Measurements from ENCODE around the gene PTGFRN.
"Not testable (repeated sequence)": the region's sequence is repeated elsewhere in the genome, so short reads cannot be mapped to it uniquely, and the experiment has no call there.

The PTGFRN gene

DNA sequence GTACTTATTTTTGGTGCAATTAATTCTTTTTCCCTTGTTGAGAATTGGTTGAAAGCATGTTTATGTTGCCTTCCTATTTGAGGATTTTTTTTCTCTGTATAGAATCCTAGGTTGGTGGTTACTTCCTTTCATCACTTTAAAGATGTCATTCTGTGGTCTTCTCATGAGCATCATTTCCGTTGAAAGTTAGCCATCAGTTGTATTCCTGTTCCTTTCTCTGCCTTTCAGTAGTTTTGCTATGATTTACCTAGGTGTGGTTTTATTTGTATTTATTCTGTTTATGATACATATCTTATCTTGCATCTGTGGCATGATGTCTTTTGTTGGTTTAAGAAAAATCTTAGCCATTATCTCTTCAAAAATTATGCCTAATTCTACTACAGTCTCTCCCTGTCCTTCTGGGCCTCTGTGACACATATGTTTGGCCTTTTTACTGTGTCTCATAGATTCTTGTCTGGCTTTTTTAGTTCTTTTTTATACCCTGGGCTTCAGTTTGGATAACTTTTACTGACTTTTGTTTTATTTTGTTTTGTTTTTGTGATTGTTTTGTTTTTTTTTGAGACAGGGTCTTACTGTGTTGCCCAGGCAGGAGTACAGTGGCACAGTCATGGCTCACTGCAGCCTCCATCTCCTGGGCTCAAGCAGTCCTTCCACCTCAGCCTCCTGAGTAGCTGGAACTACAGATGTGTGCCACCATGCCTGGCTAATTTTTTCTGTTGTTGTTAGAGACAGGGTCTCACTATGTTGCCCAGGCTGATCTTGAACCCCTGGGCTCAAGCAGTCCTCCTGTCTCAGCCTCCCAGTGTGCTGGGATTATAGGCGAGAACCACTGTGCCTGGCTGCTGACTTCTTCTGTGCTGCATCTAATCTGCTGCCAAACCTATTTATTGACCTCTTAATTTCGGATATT, 24.1 kb downstream of the PTGFRN start:
- DNase-seq = peak; percentile 4 to 45 (median 28)
- ChIA-PET CTCF (interaction anchor here (1.1 to 2.5 kb wide), 16 partner anchors 9 to 206 kb away, joined by 3 to 10 read pairs (median 3); no protein-coding TSS in a partner anchor), POLR2A (no interaction called here)
- Histone ChIP-seq H3K4me1 (ENCODE audit: control extremely low read depth in 1 of 4, control insufficient read depth in 4 of 4, insufficient read depth in 4 of 4, low read length in 3 of 4) (peaks cover 0 to 1% (median 0%) of the 10 kb centered on the region in 4 experiments), H3K27ac (ENCODE audit: insufficient read depth in 1 of 2, low read depth in 1 of 2, low read length in 2 of 2, poor library complexity in 1 of 2, severe bottlenecking in 2 of 2) (no peak overlapping the region), H3K9me3 (ENCODE audit: control extremely low read depth in 1 of 5, control insufficient read depth in 4 of 5, insufficient read depth in 2 of 5, low read depth in 1 of 5, low read length in 4 of 5) (no peaks in the 10 kb centered on the region), H3K27me3 (replicated peaks in 2 of 5; ENCODE audit: control insufficient read depth in 4 of 5, insufficient read depth in 5 of 5, low read length in 4 of 5) (peaks cover 0 to 7% (median 0%) of the 10 kb centered on the region in 5 experiments), H3K4me3 (ENCODE audit: control insufficient read depth in 1 of 7, extremely low read depth in 1 of 7, insufficient read depth in 4 of 7, low read depth in 2 of 7, low read length in 6 of 7) (no peak overlapping the region), H3K36me3 (ENCODE audit: control insufficient read depth in 4 of 4, insufficient read depth in 4 of 4, low read length in 3 of 4) (no peaks in the 10 kb centered on the region)
- WGBS (ENCODE audit: insufficient coverage) = 92% methylated on average over 1 of the region's 3 CpGs

GRCh38 chr1:116934586-116935207, 25.0 kb downstream of the PTGFRN start:
- Histone ChIP-seq H3K9me3 (ENCODE audit: control extremely low read depth in 1 of 5, control insufficient read depth in 4 of 5, insufficient read depth in 2 of 5, low read depth in 1 of 5, low read length in 4 of 5) (no peaks in the 10 kb centered on the region), H3K4me3 (ENCODE audit: control insufficient read depth in 1 of 7, extremely low read depth in 1 of 7, insufficient read depth in 4 of 7, low read depth in 2 of 7, low read length in 6 of 7) (no peak overlapping the region), H3K36me3 (ENCODE audit: control insufficient read depth in 4 of 4, insufficient read depth in 4 of 4, low read length in 3 of 4) (no peaks in the 10 kb centered on the region), H3K4me1 (ENCODE audit: control extremely low read depth in 1 of 4, control insufficient read depth in 4 of 4, insufficient read depth in 4 of 4, low read length in 3 of 4) (peaks cover 0 to 1% (median 0%) of the 10 kb centered on the region in 4 experiments), H3K27me3 (replicated peaks in 2 of 5; ENCODE audit: control insufficient read depth in 4 of 5, insufficient read depth in 5 of 5, low read length in 4 of 5) (peaks cover 0 to 5% (median 0%) of the 10 kb centered on the region in 5 experiments), H3K27ac (ENCODE audit: insufficient read depth in 1 of 2, low read depth in 1 of 2, low read length in 2 of 2, poor library complexity in 1 of 2, severe bottlenecking in 2 of 2) (no peak overlapping the region)
- peak; percentile 8 to 63 (median 34) for DNase-seq
- ChIA-PET CTCF (interaction anchor here (0.8 to 2.5 kb wide), 19 partner anchors 9 to 207 kb away, joined by 3 to 10 read pairs (median 3); no protein-coding TSS in a partner anchor), POLR2A (no interaction called here)
- 90% methylated on average over 2 of the region's 3 CpGs for WGBS (ENCODE audit: insufficient coverage)

- POLR2A ChIA-PET = no interaction called here
- CTCF ChIA-PET = no interaction called here
- Histone ChIP-seq H3K4me1 (ENCODE audit: control extremely low read depth in 1 of 4, control insufficient read depth in 4 of 4, insufficient read depth in 4 of 4, low read length in 3 of 4) (peaks cover 0 to 1% (median 0%) of the 10 kb centered on the region in 4 experiments), H3K9me3 (ENCODE audit: control extremely low read depth in 1 of 5, control insufficient read depth in 4 of 5, insufficient read depth in 2 of 5, low read depth in 1 of 5, low read length in 4 of 5) (no peaks in the 10 kb centered on the region), H3K27me3 (replicated peaks in 2 of 5; ENCODE audit: control insufficient read depth in 4 of 5, insufficient read depth in 5 of 5, low read length in 4 of 5) (peaks cover 0 to 3% (median 0%) of the 10 kb centered on the region in 5 experiments), H3K36me3 (ENCODE audit: control insufficient read depth in 4 of 4, insufficient read depth in 4 of 4, low read length in 3 of 4) (no peaks in the 10 kb centered on the region), H3K27ac (ENCODE audit: insufficient read depth in 1 of 2, low read depth in 1 of 2, low read length in 2 of 2, poor library complexity in 1 of 2, severe bottlenecking in 2 of 2) (no peak overlapping the region), H3K4me3 (ENCODE audit: control insufficient read depth in 1 of 7, extremely low read depth in 1 of 7, insufficient read depth in 4 of 7, low read depth in 2 of 7, low read length in 6 of 7) (no peak overlapping the region)
- DNase-seq = no peak
- WGBS (ENCODE audit: insufficient coverage) = 96% methylated on average over 8 of the region's 11 CpGs
Observed at GRCh38 chr1:116938216-116938615, 28.5 kb downstream of the PTGFRN start.

- CTCF ChIA-PET; H3K27ac ChIP-seq (ENCODE audit: insufficient read depth in 1 of 2, low read depth in 1 of 2, low read length in 2 of 2, poor library complexity in 1 of 2, severe bottlenecking in 2 of 2); H3K4me1 ChIP-seq (ENCODE audit: control extremely low read depth in 1 of 4, control insufficient read depth in 4 of 4, insufficient read depth in 4 of 4, low read length in 3 of 4); H3K9me3 ChIP-seq (ENCODE audit: control extremely low read depth in 1 of 5, control insufficient read depth in 4 of 5, insufficient read depth in 2 of 5, low read depth in 1 of 5, low read length in 4 of 5); POLR2A ChIA-PET; H3K36me3 ChIP-seq (ENCODE audit: control insufficient read depth in 4 of 4, insufficient read depth in 4 of 4, low read length in 3 of 4); DNase-seq; H3K27me3 ChIP-seq (replicated peaks in 2 of 5; ENCODE audit: control insufficient read depth in 4 of 5, insufficient read depth in 5 of 5, low read length in 4 of 5); H3K4me3 ChIP-seq (ENCODE audit: control insufficient read depth in 1 of 7, extremely low read depth in 1 of 7, insufficient read depth in 4 of 7, low read depth in 2 of 7, low read length in 6 of 7): not testable (repeated sequence)
- 93% methylated on average over 6 of the region's 6 CpGs for WGBS (ENCODE audit: insufficient coverage)
Observed at GRCh38 chr1:116939780-116940543, 30.2 kb downstream of the PTGFRN start.

DNA sequence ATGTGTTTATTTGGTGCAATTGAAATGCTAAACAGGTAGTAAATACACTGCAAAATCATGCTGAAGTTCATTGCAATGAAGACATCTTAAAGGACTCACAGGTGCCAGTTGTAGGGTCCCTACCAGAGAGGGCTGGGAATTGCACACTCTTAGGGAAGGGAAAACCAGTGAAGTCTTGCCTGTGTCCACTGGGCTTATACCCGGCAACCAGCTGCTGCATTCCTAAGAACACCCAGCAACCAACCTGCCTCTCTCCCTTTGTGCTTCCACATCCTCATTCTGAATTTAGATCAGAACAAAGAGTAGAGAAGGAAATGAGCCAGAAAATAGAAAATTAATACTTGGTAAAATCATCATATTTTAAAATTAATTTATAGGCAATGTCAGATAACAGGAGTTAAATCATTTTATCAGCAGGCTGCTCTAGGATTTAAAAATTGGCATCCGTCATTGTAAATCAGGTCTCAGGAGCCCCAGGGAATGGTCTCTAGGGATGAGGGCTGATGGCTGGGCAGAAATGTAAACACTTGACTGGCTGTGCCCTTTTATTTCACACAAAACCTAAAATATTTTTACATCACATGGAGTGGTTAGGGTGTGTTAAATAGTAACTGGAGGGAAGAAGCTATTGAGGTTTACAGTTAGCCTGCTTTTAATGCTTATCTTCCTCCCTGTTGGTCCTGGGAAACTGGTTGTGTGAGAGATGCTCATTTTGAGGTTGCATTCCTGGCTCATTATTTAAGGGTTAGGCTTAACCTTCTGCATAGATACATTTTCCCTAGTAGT, 31.3 kb downstream of the PTGFRN start:
- POLR2A ChIA-PET = interaction anchor here (0.5 kb wide), 1 partner anchor 19 kb away, joined by 3 read pairs; no protein-coding TSS in a partner anchor
- H3K27me3 ChIP-seq (replicated peaks in 2 of 5; ENCODE audit: control insufficient read depth in 4 of 5, insufficient read depth in 5 of 5, low read length in 4 of 5) = peaks cover 0 to 3% (median 0%) of the 10 kb centered on the region in 5 experiments
- H3K36me3 ChIP-seq (ENCODE audit: control insufficient read depth in 4 of 4, insufficient read depth in 4 of 4, low read length in 3 of 4) = no peaks in the 10 kb centered on the region
- H3K27ac ChIP-seq (ENCODE audit: insufficient read depth in 1 of 2, low read depth in 1 of 2, low read length in 2 of 2, poor library complexity in 1 of 2, severe bottlenecking in 2 of 2) = no peak overlapping the region
- H3K4me3 ChIP-seq (ENCODE audit: control insufficient read depth in 1 of 7, extremely low read depth in 1 of 7, insufficient read depth in 4 of 7, low read depth in 2 of 7, low read length in 6 of 7) = no peak overlapping the region
- no peaks in the 10 kb centered on the region for H3K4me1 ChIP-seq (ENCODE audit: control extremely low read depth in 1 of 4, control insufficient read depth in 4 of 4, insufficient read depth in 4 of 4, low read length in 3 of 4)
- CTCF ChIA-PET = interaction anchor here (0.7 kb wide), 1 partner anchor 79 kb away, joined by 3 read pairs; no protein-coding TSS in a partner anchor
- no peak for DNase-seq
- WGBS (ENCODE audit: insufficient coverage) = no CpG with 5 or more reads among the region's 2 CpGs
- H3K9me3 ChIP-seq (ENCODE audit: control extremely low read depth in 1 of 5, control insufficient read depth in 4 of 5, insufficient read depth in 2 of 5, low read depth in 1 of 5, low read length in 4 of 5) = no peaks in the 10 kb centered on the region

- Histone ChIP-seq H3K9me3 (ENCODE audit: control extremely low read depth in 1 of 5, control insufficient read depth in 4 of 5, insufficient read depth in 2 of 5, low read depth in 1 of 5, low read length in 4 of 5) (no peaks in the 10 kb centered on the region), H3K36me3 (ENCODE audit: control insufficient read depth in 4 of 4, insufficient read depth in 4 of 4, low read length in 3 of 4) (no peaks in the 10 kb centered on the region), H3K4me1 (ENCODE audit: control extremely low read depth in 1 of 4, control insufficient read depth in 4 of 4, insufficient read depth in 4 of 4, low read length in 3 of 4) (no peaks in the 10 kb centered on the region), H3K27me3 (replicated peaks in 2 of 5; ENCODE audit: control insufficient read depth in 4 of 5, insufficient read depth in 5 of 5, low read length in 4 of 5) (peaks cover 0 to 2% (median 0%) of the 10 kb centered on the region in 5 experiments), H3K27ac (ENCODE audit: insufficient read depth in 1 of 2, low read depth in 1 of 2, low read length in 2 of 2, poor library complexity in 1 of 2, severe bottlenecking in 2 of 2) (no peak overlapping the region), H3K4me3 (ENCODE audit: control insufficient read depth in 1 of 7, extremely low read depth in 1 of 7, insufficient read depth in 4 of 7, low read depth in 2 of 7, low read length in 6 of 7) (no peak overlapping the region)
- no peak for DNase-seq
- WGBS (ENCODE audit: insufficient coverage) = 97% methylated on average over 13 of the region's 13 CpGs
- ChIA-PET CTCF (interaction anchor here (0.7 kb wide), 1 partner anchor 78 kb away, joined by 3 read pairs; no protein-coding TSS in a partner anchor), POLR2A (interaction anchor here (0.5 kb wide), 1 partner anchor 18 kb away, joined by 3 read pairs; no protein-coding TSS in a partner anchor)
Observed at GRCh38 chr1:116941670-116942069, 32.0 kb downstream of the PTGFRN start.

All from common myeloid progenitor, CD34-positive (primary cell).